BJ (cell line): ENCODE results near the gene ARID1A. TPM values are rescaled to one million over a fixed set of nuclear protein-coding genes. Genes with fewer than 3 reads are reported as not detected.

Source experiments
- CTCF ChIA-PET: fragments of 350-600 bp; formaldehyde crosslinking; extraction: SDS; loops from one replicate; lab custom pipeline; 2021; ENCODE audit warnings: antibody characterized with exemption, inconsistent platforms; lab: Yijun Ruan, JAX
- POLR2A ChIA-PET: fragments of 300-600 bp; sonication (Branson Sonifier 250); formaldehyde crosslinking; extraction: SDS; loops from one replicate; lab custom pipeline; 2021; ENCODE audit warnings: antibody characterized with exemption; lab: Charles Lee
- DNase-seq: peaks from one replicate; pipeline ENCODE4 v3.0.0-alpha.2; 2011; ENCODE audit warnings: low read depth
- H3K27me3 ChIP-seq: 2 replicates; pipeline ENCODE4 v1.6.0; 2011; ENCODE audit warnings: low read length; ENCODE audit not compliant: control insufficient read depth, insufficient read depth
- H3K36me3 ChIP-seq: 2 replicates; pipeline ENCODE4 v1.5.1; 2011; ENCODE audit warnings: low read length; ENCODE audit not compliant: control insufficient read depth, insufficient read depth
- H3K4me3 ChIP-seq: 2 replicates; pipeline ENCODE4 v1.5.1; 2011; ENCODE audit warnings: low read depth, mild to moderate bottlenecking, control low read depth, low read length
- CTCF ChIP-seq: IDR thresholded peaks from 2 replicates; pipeline ENCODE4 v1.5.1; 2011; ENCODE audit warnings: low read depth, mild to moderate bottlenecking, control low read depth, inconsistent platforms, low read length, moderate library complexity; ENCODE audit not compliant: insufficient read depth
- polyA plus RNA-seq: library from polyadenylated mRNA; depleted of rRNA; stranded (reverse); fragments of >200 nt; gene quantifications from 2 replicates; pipeline ENCODE4 v1.2.3, GENCODE V29; 2011

Gene ARID1A
- polyA plus RNA-seq, 1 experiment = 16.0 TPM

DNA sequence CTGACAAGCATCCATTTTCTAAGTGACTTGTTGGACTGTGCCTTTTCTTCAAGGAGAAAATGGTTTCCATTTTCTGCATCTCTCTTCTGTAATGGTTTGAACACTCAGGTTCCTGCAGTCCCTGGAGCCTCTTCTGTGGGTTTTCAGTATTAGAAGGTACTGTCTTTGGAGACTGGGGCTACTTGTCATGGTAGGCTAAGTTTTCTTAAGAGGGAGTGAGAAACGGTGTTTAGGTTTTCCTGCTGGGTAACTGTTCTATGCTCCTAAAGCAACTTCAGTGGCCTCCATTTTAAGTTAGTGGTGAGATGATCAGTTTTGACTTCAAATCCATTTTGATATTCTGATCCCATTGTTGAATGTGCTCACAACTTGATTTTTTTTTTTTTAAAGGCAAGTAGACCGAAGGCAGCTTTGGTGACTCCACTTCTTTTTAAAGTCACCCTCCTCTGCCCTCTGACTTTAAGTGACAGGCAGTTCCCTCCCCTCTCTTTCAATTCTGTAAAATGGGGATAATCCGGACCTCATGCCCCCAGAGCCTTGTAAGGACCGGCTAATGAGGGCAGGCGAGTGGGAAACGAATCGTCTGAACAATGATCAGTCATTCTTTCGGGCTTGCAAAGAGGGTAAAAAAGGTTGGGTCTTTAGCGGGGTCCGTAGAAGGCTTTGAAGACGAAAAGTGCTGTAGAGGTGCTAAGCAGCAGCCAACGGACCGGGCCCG is 1.0 kb upstream of the ARID1A start:
- Histone ChIP-seq H3K27me3 (no peaks in the 10 kb centered on the region), H3K36me3 (no peaks in the 10 kb centered on the region), H3K4me3 (peak overlapping the region; percentile 67)
- CTCF ChIA-PET = interaction anchor here (1.3 to 5.4 kb wide), 3 partner anchors 93 to 97 kb away, joined by 4 to 47 read pairs (median 5); no protein-coding TSS in a partner anchor
- no peak for DNase-seq
- TF ChIP-seq CTCF = no peak
- POLR2A ChIA-PET = no interaction called here

- peak overlapping the region; percentile 67 for H3K4me3 ChIP-seq
- TF ChIP-seq CTCF = no peak
- no peaks in the 10 kb centered on the region for H3K36me3 ChIP-seq
- CTCF ChIA-PET = interaction anchor here (0.8 to 3.2 kb wide), 3 partner anchors 90 to 94 kb away, joined by 3 to 15 read pairs (median 4); no protein-coding TSS in a partner anchor
- POLR2A ChIA-PET = no interaction called here
- no peaks in the 10 kb centered on the region for H3K27me3 ChIP-seq
- no peak for DNase-seq
Measured at GRCh38 chr1:26696119-26696653, 371 bp downstream of the ARID1A start.

DNA sequence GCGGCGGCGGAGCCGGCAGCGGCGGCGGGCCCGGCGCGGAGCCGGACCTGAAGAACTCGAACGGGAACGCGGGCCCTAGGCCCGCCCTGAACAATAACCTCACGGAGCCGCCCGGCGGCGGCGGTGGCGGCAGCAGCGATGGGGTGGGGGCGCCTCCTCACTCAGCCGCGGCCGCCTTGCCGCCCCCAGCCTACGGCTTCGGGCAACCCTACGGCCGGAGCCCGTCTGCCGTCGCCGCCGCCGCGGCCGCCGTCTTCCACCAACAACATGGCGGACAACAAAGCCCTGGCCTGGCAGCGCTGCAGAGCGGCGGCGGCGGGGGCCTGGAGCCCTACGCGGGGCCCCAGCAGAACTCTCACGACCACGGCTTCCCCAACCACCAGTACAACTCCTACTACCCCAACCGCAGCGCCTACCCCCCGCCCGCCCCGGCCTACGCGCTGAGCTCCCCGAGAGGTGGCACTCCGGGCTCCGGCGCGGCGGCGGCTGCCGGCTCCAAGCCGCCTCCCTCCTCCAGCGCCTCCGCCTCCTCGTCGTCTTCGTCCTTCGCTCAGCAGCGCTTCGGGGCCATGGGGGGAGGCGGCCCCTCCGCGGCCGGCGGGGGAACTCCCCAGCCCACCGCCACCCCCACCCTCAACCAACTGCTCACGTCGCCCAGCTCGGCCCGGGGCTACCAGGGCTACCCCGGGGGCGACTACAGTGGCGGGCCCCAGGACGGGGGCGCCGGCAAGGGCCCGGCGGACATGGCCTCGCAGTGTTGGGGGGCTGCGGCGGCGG is 1.0 kb downstream of the ARID1A start:
- ChIA-PET CTCF (interaction anchor here (0.7 to 3.2 kb wide), 5 partner anchors 65 to 95 kb away, joined by 3 to 15 read pairs (median 3); no protein-coding TSS in a partner anchor), POLR2A (interaction anchor here (1.2 kb wide), 1 partner anchor 92 kb away, joined by 4 read pairs; no protein-coding TSS in a partner anchor)
- no peak for DNase-seq
- H3K36me3 ChIP-seq = no peaks in the 10 kb centered on the region
- H3K27me3 ChIP-seq = no peaks in the 10 kb centered on the region
- peak overlapping the region; percentile 67 for H3K4me3 ChIP-seq
- TF ChIP-seq CTCF = no peak

GRCh38 chr1:26697431-26697977 is 1.7 kb downstream of the ARID1A start:
- Histone ChIP-seq H3K27me3 (no peaks in the 10 kb centered on the region), H3K4me3 (peak overlapping the region; percentile 67), H3K36me3 (no peaks in the 10 kb centered on the region)
- ChIA-PET POLR2A (interaction anchor here (0.9 to 1.2 kb wide), 4 partner anchors 26 to 92 kb away, joined by 3 to 5 read pairs (median 4); no protein-coding TSS in a partner anchor), CTCF (interaction anchor here (0.7 to 3.2 kb wide), 6 partner anchors 31 to 95 kb away, joined by 3 to 15 read pairs (median 4); no protein-coding TSS in a partner anchor)
- no peak for TF ChIP-seq CTCF
- DNase-seq = no peak
